ENCODE results near the gene OR4C45. TPM values are rescaled to one million over a fixed set of nuclear protein-coding genes. Genes with fewer than 3 reads are reported as not detected.

OR4C45 gene
- total and polyA plus RNA-seq, 2 of the 4 experiments (the other 2 are of a cell fraction), result not detected

DNA sequence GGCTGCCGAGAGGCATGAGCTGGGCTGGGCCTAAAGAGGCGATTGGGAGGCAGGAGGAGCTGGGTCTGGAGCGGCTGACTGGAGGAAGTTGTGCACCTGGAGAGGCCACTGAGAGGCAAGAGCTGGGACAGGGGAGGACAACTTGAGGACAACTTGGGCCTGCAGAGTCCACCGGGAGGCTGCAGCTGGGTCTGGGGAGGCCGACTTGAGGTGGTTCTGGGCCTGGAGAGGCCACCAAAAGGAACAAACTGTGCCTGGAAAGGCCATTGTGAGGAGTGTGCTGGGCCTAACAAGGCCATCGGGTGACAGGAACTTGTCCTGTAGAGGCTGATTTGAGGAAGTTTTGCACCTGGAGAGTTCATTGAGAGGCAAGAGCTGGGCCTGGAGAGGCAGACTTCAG is 41.5 kb downstream of the OR4C45 start:
- WGBS, 2 experiments (ENCODE audit: extremely low coverage in 2 of 2, insufficient read length in 1 of 2), result 51% methylated on average over 4 of the region's 6 CpGs; no CpG with 5 or more reads in 1 of the 2 experiments
- no peaks in the 10 kb centered on the region for H3K36me3 ChIP-seq (ENCODE audit: control insufficient read depth, insufficient read depth, low read length)
- no peak overlapping the region for H3K4me2 ChIP-seq (ENCODE audit: low read depth, low read length)
- CTCF ChIA-PET, result no interaction called here
- no peak overlapping the region for H2BK15ac ChIP-seq (ENCODE audit: low read depth, low read length)
- no peak overlapping the region for H2BK120ac ChIP-seq (ENCODE audit: low read depth, low read length)
- H3K23ac ChIP-seq (ENCODE audit: low read depth, low read length), result no peak overlapping the region
- H2AK9ac ChIP-seq (replicated peaks; ENCODE audit: low read depth, low read length, poor library complexity), result no peak overlapping the region
- H3K27ac ChIP-seq (ENCODE audit: insufficient read depth, low read length), result no peak overlapping the region
- no peak overlapping the region for H4K8ac ChIP-seq (ENCODE audit: low read depth in 2 of 2, low read length in 2 of 2)
- peaks cover 53% of the 10 kb centered on the region for H3K9me3 ChIP-seq (ENCODE audit: control insufficient read depth, insufficient read depth, low read length)
- intact Hi-C loops (cut with micrococcal nuclease), result no loop called here
- DNase-seq, result no peak
- no peaks in the 10 kb centered on the region for H4K20me1 ChIP-seq (ENCODE audit: insufficient read depth, low read length)
- no peaks in the 10 kb centered on the region for H3K27me3 ChIP-seq (ENCODE audit: control insufficient read depth, insufficient read depth, low read length)
- POLR2A ChIA-PET (ENCODE audit: unreplicated experiment), result no interaction called here
- no peak overlapping the region for H4K5ac ChIP-seq (ENCODE audit: low read depth, low read length)
- in situ Hi-C loops (cut with MboI; ENCODE audit: low sequenced_read_pairs), result no loop called here
- H3K4ac ChIP-seq (ENCODE audit: low read depth, low read length), result no peak overlapping the region
- H3K9me1 ChIP-seq (ENCODE audit: insufficient read depth, low read length), result no peaks in the 10 kb centered on the region
- BruUV-seq (replicated peaks), result no TSS peak
- H3K9ac ChIP-seq (ENCODE audit: low read depth, low read length), result no peak overlapping the region
- no peak for TF ChIP-seq MXI1 (IDR thresholded peaks at IDR 0.05; ENCODE audit: borderline replicate concordance, low read depth, low read length)
- TF ChIP-seq BHLHE40 (IDR thresholded peaks at IDR 0.05; ENCODE audit: low read depth, low read length), result no peak
- no peak for TF ChIP-seq MAZ (IDR thresholded peaks at IDR 0.05; ENCODE audit: borderline replicate concordance, low read depth, low read length)
- no peak for TF ChIP-seq RCOR1 (IDR thresholded peaks at IDR 0.05; ENCODE audit: insufficient replicate concordance, low read length)
- TF ChIP-seq CHD1 (IDR thresholded peaks at IDR 0.05; ENCODE audit: low read depth, low read length), result no peak
- TF ChIP-seq, protein P1, sequence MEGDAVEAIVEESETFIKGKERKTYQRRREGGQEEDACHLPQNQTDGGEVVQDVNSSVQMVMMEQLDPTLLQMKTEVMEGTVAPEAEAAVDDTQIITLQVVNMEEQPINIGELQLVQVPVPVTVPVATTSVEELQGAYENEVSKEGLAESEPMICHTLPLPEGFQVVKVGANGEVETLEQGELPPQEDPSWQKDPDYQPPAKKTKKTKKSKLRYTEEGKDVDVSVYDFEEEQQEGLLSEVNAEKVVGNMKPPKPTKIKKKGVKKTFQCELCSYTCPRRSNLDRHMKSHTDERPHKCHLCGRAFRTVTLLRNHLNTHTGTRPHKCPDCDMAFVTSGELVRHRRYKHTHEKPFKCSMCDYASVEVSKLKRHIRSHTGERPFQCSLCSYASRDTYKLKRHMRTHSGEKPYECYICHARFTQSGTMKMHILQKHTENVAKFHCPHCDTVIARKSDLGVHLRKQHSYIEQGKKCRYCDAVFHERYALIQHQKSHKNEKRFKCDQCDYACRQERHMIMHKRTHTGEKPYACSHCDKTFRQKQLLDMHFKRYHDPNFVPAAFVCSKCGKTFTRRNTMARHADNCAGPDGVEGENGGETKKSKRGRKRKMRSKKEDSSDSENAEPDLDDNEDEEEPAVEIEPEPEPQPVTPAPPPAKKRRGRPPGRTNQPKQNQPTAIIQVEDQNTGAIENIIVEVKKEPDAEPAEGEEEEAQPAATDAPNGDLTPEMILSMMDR (conservative IDR thresholded peaks at IDR 0.05; ENCODE audit: low read depth, low read length), result no peak
- no peak for TF ChIP-seq RFX5 (IDR thresholded peaks at IDR 0.05; ENCODE audit: low read depth, low read length)
- TF ChIP-seq SMC3 (IDR thresholded peaks at IDR 0.05; ENCODE audit: low read depth, low read length), result no peak
- no peak for TF ChIP-seq CEBPB (IDR thresholded peaks at IDR 0.05; ENCODE audit: low read depth, low read length)
- TF ChIP-seq POLR2A (IDR thresholded peaks at IDR 0.05; ENCODE audit: low read depth, low read length), result no peak
- TF ChIP-seq MAFK (IDR thresholded peaks at IDR 0.05; ENCODE audit: low read depth, low read length), result no peak
- H2AK5ac ChIP-seq (ENCODE audit: low read depth, low read length), result no peak overlapping the region
- no peak overlapping the region for H3K56ac ChIP-seq (ENCODE audit: extremely low read depth, insufficient read depth, low read length)
- dilution Hi-C loops (cut with HindIII; ENCODE audit: low sequenced_read_pairs, unreplicated experiment), result no loop called here
- no peak overlapping the region for H3K4me3 ChIP-seq (ENCODE audit: insufficient read depth, low read depth, low read length)
- H3K79me1 ChIP-seq (ENCODE audit: low read depth in 1 of 2, low read length in 2 of 2), result no peaks in the 10 kb centered on the region
- H2BK20ac ChIP-seq (ENCODE audit: low read depth, low read length), result no peak overlapping the region
- H2AFZ ChIP-seq (replicated peaks; ENCODE audit: low read length, poor library complexity), result no peak overlapping the region
- H3K18ac ChIP-seq (ENCODE audit: low read depth, low read length), result no peak overlapping the region
- no peak overlapping the region for H4K91ac ChIP-seq (ENCODE audit: insufficient read depth, low read depth, low read length)
- H2BK5ac ChIP-seq (ENCODE audit: low read depth, low read length, poor library complexity, severe bottlenecking), result no peak overlapping the region
- ATAC-seq (ENCODE audit: low read depth), result no peak
- no peak overlapping the region for H3K14ac ChIP-seq (replicated peaks; ENCODE audit: low read depth, low read length)
- H3K4me1 ChIP-seq (ENCODE audit: control insufficient read depth, insufficient read depth, low read length), result no peaks in the 10 kb centered on the region
